Brain microvascular endothelial cell (primary cell): Measurements from ENCODE around the gene CPXM2.

Experiments used
- DNase-seq: peaks from one replicate; pipeline ENCODE4 v3.0.0-alpha.2; 2020
- H3K27ac ChIP-seq: fragments of 250-450 bp; sonication (Bioruptor Pico); 2 replicates; pipeline ENCODE4 v1.5.1; 2020; ENCODE audit warnings: mild to moderate bottlenecking, moderate library complexity
- H3K27me3 ChIP-seq: fragments of 250-450 bp; sonication (Bioruptor Pico); replicated peaks from 2 replicates; pipeline ENCODE4 v1.5.1; 2020; ENCODE audit warnings: mild to moderate bottlenecking
- H3K36me3 ChIP-seq: fragments of 250-450 bp; sonication (Bioruptor Pico); replicated peaks from 2 replicates; pipeline ENCODE4 v1.5.1; 2020; ENCODE audit warnings: mild to moderate bottlenecking
- H3K4me3 ChIP-seq: 2 replicates; pipeline ENCODE4 v1.5.1; 2011; ENCODE audit warnings: low read depth, mild to moderate bottlenecking, control low read depth, low read length, moderate library complexity
- in situ Hi-C: cut with HindIII; loops from 2 replicates; pipeline ENCODE4 v1.10.0; 2017; ENCODE audit warnings: low sequenced_read_pairs, low pct_ligation_motif_present
- TF ChIP-seq, protein P1 (sequence below): IDR thresholded peaks from 2 replicates; pipeline ENCODE4 v1.5.1; 2011; ENCODE audit warnings: low read depth, mild to moderate bottlenecking, moderate library complexity, low read length, control low read depth, inconsistent platforms; ENCODE audit errors: missing control alignments

Gene CPXM2

GRCh38 chr10:123781956-123782500, 109.6 kb downstream of the CPXM2 start:
- in situ Hi-C loops = no loop called here
- Histone ChIP-seq H3K27ac (no peak overlapping the region), H3K4me3 (no peak overlapping the region), H3K27me3 (no peaks in the 10 kb centered on the region), H3K36me3 (no peaks in the 10 kb centered on the region)
- TF ChIP-seq, protein P1, sequence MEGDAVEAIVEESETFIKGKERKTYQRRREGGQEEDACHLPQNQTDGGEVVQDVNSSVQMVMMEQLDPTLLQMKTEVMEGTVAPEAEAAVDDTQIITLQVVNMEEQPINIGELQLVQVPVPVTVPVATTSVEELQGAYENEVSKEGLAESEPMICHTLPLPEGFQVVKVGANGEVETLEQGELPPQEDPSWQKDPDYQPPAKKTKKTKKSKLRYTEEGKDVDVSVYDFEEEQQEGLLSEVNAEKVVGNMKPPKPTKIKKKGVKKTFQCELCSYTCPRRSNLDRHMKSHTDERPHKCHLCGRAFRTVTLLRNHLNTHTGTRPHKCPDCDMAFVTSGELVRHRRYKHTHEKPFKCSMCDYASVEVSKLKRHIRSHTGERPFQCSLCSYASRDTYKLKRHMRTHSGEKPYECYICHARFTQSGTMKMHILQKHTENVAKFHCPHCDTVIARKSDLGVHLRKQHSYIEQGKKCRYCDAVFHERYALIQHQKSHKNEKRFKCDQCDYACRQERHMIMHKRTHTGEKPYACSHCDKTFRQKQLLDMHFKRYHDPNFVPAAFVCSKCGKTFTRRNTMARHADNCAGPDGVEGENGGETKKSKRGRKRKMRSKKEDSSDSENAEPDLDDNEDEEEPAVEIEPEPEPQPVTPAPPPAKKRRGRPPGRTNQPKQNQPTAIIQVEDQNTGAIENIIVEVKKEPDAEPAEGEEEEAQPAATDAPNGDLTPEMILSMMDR = no peak
- DNase-seq = no peak

GRCh38 chr10:123781324-123781900, 110.2 kb downstream of the CPXM2 start:
- Histone ChIP-seq H3K27me3 (no peaks in the 10 kb centered on the region), H3K4me3 (no peak overlapping the region), H3K36me3 (no peaks in the 10 kb centered on the region), H3K27ac (no peak overlapping the region)
- in situ Hi-C loops = no loop called here
- DNase-seq = no peak
- TF ChIP-seq, protein P1 = no peak

DNA sequence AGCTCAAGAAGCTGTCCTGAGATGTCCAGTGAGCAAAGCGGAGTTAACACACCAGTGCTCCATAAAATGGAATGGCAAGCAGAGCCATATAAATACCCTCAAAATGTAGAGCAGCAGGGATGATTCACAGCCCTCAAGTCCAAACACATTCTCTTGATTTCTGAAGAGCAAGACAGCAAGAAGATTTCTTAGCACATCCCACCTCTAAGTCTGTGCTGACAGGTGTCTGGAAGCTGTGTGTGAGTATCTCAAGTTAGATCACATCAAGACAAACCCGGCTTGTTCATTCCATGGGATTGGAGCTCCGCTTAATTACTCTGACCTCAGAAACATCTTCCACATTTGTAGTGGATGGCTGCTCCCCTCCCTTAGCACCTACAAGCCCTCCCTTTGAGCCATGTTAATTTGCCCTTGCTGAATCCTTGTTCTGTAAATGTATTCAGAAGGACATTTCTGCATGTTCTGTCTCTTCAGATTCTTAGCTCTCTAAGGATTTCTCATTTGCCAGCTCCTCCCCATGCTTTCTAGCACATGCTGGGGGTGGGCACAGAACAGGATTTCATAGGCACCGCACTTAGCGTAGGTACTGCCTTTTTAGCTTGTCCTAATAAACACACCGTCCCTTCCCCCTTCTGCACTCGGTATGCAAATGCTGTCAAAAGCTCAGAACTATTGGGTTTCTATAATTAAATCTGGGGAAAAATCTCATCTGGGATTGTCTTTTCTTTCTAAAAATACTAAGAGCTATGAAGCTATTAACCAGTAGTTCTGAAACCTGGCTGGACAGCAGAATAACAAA, 112.7 kb downstream of the CPXM2 start:
- TF ChIP-seq, protein P1 = no peak
- in situ Hi-C loops = no loop called here
- Histone ChIP-seq H3K27ac (no peak overlapping the region), H3K27me3 (no peaks in the 10 kb centered on the region), H3K36me3 (no peaks in the 10 kb centered on the region), H3K4me3 (no peak overlapping the region)
- DNase-seq = no peak

- Histone ChIP-seq H3K36me3 (no peaks in the 10 kb centered on the region), H3K27me3 (no peaks in the 10 kb centered on the region), H3K27ac (no peak overlapping the region), H3K4me3 (no peak overlapping the region)
- in situ Hi-C loops = no loop called here
- TF ChIP-seq, protein P1 = no peak
- no peak for DNase-seq
These were observed 113.7 kb downstream of the CPXM2 start for GRCh38 chr10:123777881-123778280.

- Histone ChIP-seq H3K36me3 (no peaks in the 10 kb centered on the region), H3K27me3 (no peaks in the 10 kb centered on the region), H3K27ac (no peak overlapping the region), H3K4me3 (no peak overlapping the region)
- DNase-seq = no peak
- TF ChIP-seq, protein P1 = no peak
- in situ Hi-C loops = no loop called here
These were observed 117.4 kb downstream of the CPXM2 start for GRCh38 chr10:123774132-123774742.
